GM19240 (cell line): Measurements from ENCODE around the gene TXNDC12.
"Not testable (repeated sequence)": the region's sequence is repeated elsewhere in the genome, so short reads cannot be mapped to it uniquely, and the experiment has no call there.

Experiments used
- DNase-seq: peaks from one replicate; pipeline ENCODE4 v3.0.0; 2011; ENCODE audit warnings: low spot score; ENCODE audit not compliant: insufficient read length

Gene TXNDC12

DNA sequence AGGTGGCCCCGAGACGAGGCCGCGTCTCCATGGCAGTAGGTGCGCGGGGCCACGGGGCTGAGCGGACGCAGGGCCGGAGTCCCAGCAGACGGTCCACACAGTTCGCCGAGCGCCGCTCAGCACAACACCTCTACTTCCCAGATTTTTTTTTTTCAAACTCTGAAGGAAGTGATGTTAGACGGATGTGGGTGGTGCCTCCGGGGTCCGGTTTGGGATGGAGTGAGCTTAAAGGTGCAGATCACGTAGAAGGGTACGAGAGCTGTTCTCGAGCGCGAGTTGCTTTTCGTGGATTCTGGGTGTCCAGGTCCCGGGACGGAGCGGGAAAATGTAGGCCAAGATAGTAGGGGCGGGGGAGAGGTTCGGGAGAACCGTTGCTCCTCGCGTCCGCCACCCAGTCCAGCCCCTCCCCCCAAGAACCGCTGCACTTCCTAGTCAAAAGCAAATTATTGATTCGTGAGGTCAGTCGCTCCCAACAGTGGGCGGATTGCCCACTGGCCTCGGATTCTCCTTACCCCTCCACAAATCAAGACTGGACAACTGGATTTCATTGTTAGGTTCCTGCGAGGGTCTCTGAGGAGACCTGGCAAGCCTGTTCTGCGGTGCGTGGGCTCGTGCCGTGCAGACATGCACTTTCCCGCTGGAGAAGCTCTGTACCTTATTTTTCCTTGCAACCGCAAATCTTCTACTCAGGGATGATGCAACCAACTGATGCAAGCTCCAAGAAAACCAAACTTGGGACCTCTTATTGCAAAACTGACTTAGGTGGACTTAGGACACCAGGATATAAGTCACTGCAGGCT, at the start of gene TXNDC12:
Gene TXNDC12, minus strand, starts transcription at position 126 of the 800 bp plus-strand sequence. Its CDS starts 95 bp downstream, at position 31.
- peak; percentile 16 for DNase-seq

DNA sequence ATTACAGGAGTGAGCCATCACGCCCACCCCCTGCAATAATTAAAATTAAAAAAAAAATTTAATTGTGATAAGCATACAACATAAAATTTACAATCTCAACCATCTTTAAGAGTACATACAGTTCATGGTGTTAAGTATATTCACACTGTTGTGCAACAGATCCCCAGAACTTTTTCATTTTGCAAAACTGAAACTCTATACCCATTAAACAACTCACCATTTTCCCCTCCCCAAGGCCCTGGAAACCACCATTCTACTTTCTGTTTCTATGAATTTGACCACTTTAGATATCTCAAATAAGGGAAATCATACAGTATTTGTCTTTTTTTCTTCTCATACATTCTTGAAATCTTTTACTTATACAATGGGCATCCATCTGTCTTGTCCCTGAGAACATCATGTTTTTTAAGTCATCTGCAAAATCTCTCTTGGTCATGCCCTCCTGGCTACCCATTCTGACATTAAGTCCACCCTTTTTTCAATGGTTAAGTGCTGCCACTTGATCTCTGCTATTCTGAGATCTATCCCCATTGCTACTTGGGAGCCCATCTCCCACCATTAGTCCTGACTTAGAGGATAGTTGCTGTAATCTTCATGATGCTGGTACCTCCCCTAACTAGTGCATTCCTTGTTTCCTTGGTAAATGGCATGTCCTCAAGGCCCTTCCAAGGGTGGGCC, 47.5 kb upstream of the TXNDC12 start:
- DNase-seq: no peak

DNA sequence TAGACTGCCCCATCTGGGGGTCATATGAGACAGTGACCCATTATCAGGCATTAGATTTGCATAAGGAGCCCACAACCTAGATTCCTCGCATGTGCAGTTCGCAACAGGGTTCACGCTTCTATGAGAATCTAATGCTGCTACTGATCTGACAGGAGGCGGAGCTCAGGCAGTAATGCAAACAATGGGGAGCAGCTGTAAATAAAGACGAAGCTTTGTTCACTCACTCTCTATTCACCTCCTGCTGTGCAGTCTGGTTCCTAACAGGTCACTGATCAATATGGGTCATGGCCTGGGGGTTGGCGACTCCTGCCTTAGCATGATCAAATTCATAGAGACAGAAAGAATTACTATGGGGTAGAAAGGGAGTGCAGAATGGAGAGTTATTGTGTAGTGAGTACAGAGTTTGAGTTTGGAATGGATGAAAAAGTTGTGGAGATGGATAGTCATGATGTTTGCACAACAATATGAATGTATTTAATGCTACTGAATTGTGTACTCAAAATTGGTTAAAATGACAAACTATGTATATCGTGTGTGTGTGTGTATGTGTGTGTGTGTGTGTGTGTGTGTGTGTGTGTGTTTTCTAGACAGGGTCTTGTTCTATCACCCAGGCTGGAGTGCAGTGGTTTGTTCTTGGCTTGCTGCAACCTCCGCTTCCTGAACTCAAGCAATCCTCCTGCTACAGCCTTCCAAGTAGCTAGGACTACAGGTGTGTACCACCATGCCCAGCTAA, 43.3 kb upstream of the TXNDC12 start:
- DNase-seq: no peak

DNA sequence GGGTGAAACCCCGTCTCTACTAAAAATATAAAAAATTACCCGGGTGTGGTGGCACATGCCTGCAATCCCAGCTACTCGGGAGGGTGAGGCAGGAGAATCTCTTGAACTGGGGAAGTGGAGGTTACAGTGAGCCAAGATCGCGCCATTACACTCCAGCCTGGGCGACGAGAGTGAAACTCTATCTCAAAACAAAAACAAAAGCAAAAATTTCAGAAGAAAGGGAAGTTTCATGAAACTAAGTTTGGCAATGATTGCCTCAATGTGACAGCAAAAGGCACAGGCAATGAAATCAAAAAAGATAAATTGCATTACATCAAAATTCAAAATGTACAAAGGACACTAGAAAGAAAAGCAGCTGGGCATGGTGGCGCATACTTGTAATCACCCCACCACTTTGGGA, 41.2 kb upstream of the TXNDC12 start:
- DNase-seq: no peak

DNA sequence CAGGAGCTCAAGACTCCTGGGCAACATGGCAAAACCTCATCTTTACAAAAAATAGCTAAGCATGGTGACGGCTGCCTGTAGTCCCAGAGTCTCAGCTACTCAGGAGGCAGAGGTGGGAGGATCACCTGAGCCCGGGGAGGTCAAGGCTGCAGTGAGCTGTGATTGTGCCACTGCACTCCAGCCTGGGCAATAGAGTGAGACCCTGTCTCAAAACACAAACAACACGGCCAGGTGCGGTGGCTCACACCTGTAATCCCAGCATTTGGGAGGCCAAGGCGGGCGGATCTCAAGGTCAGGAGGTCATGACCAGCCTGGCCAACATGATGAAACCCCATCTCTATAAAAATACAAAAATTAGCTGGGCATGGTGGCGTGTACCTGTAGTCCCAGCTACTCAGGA, 39.3 kb upstream of the TXNDC12 start:
- not testable (repeated sequence) for DNase-seq

DNA sequence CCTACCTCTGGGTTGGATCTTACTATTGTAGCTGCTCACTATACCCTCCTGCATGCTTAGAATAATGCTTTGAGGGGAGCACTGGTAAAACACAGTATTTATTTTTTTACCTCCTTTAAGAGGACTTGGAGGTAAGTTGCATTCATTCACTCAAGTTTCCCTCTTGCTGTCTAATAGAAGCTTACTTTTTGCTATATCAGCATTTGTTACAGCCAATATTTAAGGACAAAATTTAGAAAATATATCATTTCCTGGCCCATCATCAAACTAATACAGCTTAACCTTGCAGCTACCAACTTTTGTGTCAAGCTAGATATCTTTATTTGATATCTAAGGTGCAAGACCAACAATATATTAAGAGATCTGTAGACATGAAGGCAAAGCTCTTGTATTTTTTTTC, 32.9 kb upstream of the TXNDC12 start:
- not testable (repeated sequence) for DNase-seq

DNA sequence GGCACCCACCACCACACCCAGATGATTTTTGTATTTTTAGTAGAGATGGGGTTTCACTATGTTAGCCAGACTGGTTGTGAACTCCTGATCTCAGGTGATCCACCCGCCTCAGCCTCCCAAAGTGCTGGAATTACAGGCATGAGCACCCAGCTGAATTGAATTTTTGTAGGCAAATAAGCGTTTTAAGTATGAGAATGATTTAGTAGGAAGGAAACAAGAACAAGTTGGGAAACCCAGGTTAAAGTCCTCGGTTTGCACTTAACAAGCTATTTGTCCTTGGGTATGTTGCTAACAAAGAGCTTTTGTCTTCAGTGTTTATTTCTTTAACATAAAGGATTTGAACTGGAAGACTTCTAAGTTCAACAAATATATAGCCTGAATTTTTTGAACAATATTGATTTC, 25.0 kb upstream of the TXNDC12 start:
- DNase-seq: no peak

DNA sequence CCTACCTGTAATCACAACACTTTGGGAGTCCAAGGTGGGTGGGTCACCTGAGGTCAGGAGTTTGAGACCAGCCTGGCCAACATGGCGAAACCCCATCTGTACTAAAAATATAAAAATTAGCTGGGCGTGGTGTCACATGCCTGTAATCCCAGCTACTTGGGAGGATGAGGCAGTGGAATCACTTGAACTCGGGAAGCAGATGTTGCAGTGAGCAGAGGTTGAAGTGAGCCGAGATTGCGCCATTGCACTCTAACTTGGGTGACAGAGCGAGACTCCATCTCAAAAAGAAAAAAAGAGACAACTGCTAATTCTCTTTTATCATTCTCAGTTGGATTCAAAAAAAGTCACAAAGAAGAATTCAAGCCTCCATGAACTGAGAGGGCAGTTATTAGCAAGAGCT, 22.3 kb upstream of the TXNDC12 start:
- not testable (repeated sequence) for DNase-seq

DNA sequence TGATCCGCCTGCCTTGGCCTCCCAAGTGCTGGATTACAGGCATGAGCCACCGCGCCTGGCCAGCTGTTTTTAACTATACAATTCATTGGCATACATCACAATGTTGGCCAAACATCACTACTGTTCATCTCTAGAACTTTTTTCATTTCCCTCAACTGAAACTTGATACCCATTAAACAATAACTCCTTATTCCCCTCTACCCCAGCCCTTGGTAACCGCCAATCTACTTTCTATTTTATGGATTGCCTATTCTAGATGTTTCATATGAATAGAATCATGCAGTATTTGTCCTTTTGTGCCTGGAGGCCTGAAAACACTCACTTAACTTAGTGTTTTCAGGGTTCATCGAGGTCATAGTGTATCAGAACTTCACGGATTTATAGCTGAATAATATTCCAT, 17.3 kb upstream of the TXNDC12 start:
- DNase-seq: no peak

DNA sequence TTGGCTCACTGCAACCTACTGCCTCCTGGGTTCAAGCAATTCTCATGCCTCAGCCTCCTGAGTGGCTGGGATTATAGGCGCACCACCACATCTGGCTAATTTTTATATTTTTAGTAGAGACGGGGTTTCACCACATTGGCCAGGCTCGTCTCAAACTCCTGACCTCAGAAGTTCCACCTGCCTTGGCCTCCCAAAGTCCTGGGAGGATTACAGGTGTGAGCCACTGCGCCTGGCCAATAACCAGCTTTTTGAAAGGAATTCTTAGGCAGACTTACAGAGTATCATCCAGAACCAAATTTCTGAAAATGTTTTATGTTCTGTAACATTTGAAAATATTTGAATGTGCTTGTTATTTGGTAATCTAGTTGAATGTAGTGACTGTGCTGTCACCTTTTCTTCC, 15.7 kb upstream of the TXNDC12 start:
- DNase-seq: no peak

DNA sequence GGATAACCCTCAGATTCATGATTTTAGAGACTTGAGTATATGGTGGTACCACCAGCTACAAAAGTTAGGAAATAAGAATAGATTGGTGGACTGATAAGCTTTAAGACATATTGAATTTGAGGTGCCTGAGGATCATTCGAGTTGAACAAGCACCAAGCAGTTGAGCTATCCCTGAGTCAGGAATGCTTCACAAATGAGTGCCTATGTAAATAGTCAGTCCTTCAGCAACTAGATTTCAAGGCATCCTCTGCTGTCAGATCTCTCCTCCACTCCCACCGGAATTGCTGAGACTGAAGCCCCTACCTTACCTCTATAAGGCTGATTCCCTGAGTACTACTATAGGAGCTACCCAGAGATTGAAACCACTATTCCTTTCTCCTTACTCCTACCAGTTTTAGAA, 8.2 kb upstream of the TXNDC12 start:
- no peak for DNase-seq

DNA sequence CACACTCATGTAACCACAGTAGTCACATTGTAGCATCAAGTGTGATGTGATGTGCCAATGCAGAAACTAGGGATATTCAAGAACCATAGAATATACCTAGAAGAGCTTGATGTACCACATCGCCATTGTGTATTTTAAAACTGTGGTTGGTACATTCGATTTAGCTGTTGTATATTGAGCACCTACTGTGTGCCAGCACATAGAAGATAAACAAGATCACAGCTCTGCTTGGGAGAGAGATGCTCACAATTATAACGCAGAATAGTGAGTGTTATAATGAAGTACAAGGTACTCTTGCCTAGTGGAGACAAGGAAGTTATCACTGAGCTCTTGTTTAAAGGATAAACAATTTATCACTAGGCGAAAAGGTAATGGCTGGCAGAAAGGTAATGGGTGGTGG, 5.8 kb upstream of the TXNDC12 start:
- DNase-seq: no peak

DNA sequence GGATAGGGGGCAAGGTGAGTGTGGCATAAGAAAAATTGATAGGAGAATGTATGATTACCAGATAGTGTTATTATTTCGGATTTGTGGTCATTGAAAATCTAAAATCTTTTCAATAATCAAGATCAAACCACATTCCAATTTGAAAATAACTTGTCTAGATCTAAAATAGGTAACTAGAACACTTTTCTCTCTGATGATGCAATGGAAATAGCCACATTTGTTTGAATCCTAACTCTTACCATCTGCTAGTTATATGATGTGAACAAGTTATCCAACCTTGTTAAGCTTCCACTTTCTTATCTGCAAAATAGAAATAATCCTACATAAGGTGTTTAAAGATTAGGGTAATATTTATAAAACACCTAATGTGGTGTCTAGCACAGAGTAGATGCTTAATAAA, 4.9 kb upstream of the TXNDC12 start:
- DNase-seq: no peak

DNA sequence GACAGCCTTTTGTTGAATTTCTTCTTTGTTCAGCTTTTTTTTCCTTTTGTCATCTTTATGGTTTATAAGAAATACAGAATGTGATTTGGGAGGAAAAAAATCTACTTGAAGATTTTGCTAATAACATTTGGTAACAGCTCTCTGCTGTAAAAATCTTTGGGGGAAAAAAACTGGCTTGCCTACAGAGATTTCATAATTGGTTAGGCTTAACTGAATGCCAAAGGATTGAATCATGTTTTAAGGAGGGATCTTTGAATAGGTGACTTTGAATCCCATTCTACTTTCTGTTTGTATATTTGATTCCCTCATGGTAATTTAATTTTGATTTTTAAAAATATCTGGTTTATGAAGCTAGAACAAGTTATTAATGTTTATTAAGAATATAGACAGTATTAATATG, 4.3 kb upstream of the TXNDC12 start:
- DNase-seq: no peak

DNA sequence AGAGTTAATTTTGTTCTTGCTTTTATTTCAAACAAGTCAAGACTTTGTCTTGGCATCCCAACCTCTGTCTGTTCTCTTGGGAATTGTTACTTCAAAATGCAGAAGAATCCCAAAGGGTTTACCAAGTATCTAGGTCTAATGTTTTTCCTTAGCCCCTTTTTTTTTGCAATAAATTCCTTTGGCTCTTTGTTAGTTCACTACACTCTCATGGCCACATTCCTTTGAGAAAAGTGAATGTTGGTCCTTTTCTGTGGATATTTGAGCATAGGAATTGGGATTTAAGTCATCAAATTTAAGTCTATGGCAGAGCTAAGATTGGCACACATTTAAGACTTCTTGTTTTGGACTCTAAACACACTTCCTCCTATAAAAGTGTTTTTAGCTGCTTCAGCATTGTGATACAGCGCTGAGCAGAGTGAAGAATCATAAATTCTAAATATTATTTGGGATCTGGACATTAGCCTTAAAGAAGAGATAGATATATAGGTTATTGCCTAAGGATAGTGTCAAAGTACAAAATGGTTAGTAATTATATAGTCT, 3.0 kb upstream of the TXNDC12 start:
- no peak for DNase-seq

DNA sequence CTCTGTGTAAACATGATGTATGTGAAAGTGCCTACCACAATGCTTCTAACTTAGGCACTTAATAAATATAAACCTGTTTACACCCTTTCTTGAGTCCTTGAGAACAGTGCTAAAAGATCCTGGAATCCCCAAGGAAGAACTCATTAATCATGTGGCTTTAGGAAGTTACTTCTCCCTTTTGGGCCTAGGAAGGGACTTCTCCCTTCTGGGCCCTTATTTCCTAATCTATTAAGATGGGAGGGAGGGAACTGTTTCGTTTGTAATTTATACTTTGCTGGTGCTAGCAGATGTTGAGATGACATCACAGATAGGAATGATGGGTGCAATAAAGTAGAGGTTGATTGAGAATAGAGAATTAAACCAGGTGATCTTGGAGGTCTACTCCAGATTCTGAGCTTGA, 2.3 kb upstream of the TXNDC12 start:
- DNase-seq: no peak

DNA sequence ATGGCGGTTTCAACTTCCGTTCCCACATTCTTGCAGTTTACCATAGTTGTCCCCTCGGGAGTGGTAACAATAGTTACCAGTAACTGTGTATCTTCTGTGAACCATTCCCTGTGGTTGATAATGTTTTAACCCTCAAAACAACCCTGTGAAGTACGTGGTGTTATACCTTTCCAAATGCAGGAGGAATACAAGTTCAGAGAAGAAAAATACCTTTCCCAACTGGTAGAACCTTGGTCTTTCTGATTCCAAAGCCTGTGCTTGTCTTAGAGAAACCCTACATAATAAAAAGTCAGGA, 1.9 kb upstream of the TXNDC12 start:
- no peak for DNase-seq

DNA sequence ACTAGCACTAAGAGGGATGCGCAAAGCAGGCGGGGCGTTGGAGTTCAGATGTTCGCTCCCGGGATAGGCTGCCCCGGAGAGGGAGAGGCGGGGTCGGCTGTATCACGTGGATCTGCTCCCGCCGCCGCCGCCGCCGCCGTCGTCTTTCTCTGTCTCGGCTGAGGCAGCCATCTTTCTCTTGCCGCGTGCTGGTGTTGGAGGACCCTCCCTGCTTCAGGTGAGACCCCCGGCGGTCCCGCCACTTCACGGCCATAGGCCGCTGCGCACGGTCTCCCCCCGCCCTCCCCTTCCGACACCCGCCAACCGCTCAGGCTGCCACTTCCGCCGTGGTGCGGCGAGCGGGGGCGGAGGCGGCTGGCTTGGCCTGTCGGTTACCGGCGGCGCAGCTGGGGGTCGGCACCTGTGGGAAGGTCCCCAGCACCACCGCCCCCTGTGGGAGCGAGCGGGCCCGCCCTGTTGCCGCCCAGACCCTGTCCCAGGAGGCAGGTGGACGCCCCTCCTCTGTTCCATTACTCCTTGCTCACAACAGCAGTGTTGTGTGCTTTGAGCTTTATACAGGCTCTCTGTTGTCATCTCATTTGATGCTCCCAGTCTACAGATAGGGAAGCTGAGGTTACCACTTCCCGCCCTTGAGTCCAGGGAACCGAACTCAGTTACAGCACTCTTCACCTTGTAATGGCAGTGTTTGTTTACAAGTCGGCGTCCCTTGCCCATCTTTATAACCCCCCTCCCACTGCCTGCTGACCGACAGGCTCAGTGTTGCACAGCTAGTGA, 1.4 kb upstream of the TXNDC12 start, which contains the start of gene BTF3L4:
Gene BTF3L4, plus strand, starts transcription at position 133 of the 774 bp plus-strand sequence. CDS start 3,553 bp downstream, outside the sequence.
- DNase-seq: peak; percentile 76

DNA sequence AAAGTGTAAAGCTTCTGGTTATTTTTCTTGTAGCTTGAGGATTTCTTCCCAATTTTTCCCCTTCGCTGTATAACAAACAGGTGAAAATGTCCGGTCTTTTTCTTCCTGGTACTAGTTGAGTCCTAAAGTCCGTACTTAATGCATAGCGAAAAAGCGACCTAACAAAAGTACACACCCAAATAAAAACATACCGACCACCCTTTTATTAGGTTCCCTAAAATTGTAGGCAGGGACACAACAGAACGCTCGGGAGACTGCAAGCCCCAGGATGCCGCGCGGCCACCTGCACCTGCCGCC, 823 bp upstream of the TXNDC12 start:
- DNase-seq: no peak

DNA sequence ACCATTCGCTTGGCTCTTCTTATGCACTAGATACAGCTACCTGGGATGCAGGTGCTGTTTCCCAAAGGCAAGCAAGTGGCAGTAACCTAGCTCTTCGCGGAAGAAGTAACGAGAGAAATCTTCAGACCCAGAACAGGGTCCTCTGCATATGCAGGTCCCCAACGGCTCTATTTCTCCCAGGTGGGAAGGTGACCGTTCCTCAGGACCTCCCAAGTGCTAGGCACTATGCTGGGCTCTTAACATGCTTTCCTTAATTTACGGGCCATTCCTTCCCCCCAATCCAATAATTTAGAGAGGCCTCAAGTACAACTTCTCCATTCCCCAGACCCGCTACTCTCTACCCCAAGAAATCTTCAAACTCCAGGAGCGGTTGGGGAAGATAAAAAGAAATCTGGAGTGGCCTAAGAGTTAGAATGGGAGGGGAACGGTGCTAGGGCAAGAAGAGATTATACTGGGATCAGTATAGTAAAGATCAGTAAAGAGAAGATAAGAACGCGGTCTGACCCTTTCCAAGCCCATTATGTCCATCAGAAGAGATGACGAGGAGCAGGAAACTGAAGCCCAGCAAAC, 410 bp downstream of the TXNDC12 start:
- DNase-seq: no peak

DNA sequence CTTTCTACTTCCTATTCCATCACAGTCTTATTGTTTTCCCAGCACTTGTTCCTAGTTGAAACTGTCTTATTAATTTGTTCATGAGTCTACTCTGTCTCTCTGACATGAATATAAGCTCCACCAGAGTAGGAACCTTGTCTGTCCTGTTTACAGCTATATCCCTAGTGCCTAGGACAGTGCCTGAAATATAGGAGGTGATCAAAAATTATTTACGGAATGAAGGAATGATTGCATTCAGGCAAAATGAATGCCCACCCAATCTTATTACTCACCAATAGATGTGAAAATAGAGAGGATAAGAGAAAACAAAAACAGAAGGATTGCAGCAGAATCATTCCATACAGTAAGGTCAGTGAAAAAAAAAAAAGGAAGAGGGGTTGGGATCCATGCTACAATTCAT, 1.1 kb downstream of the TXNDC12 start:
- no peak for DNase-seq
